HEK293T (cell line): Measurements from ENCODE around the gene HHAT.
"Not testable (repeated sequence)": the region's sequence is repeated elsewhere in the genome, so short reads cannot be mapped to it uniquely, and the experiment has no call there.

Experiments
- CTCF ChIA-PET: fragments of 350-600 bp; formaldehyde crosslinking; extraction: SDS; loops from one replicate; lab custom pipeline; 2021; ENCODE audit warnings: antibody characterized with exemption, inconsistent platforms; lab: Yijun Ruan, JAX
- POLR2A ChIA-PET: fragments of 350-600 bp; formaldehyde crosslinking; extraction: SDS; loops from one replicate; lab custom pipeline; 2020; ENCODE audit warnings: antibody characterized with exemption, inconsistent platforms; lab: Yijun Ruan, JAX
- DNase-seq: peaks from one replicate; pipeline ENCODE4 v3.0.0; 2012; ENCODE audit warnings: mixed read lengths; ENCODE audit errors: extremely low spot score
- ARNT ChIP-seq: fragments of 450-650 bp; IDR thresholded peaks from 2 replicates; pipeline ENCODE4 v1.6.1; 2017; ENCODE audit warnings: mild to moderate bottlenecking
- BHLHE40 ChIP-seq: fragments of 450-650 bp; IDR thresholded peaks from 2 replicates; pipeline ENCODE4 v1.6.1; 2016; ENCODE audit warnings: mild to moderate bottlenecking, moderate library complexity, borderline replicate concordance
- CTBP1 ChIP-seq: fragments of 450-650 bp; IDR thresholded peaks from 2 replicates; pipeline ENCODE4 v1.6.1; 2016; ENCODE audit warnings: borderline replicate concordance
- ELF4 ChIP-seq: fragments of 450-650 bp; IDR thresholded peaks from 2 replicates; pipeline ENCODE4 v1.6.1; 2017; ENCODE audit warnings: antibody characterized with exemption
- FOXA1 ChIP-seq: fragments of 450-650 bp; IDR thresholded peaks from 2 replicates; pipeline ENCODE4 v1.6.1; 2016; ENCODE audit warnings: mild to moderate bottlenecking
- FOXK2 ChIP-seq: fragments of 450-650 bp; IDR thresholded peaks from 2 replicates; pipeline ENCODE4 v1.6.1; 2016; ENCODE audit warnings: mild to moderate bottlenecking
- FOXM1 ChIP-seq: fragments of 450-650 bp; IDR thresholded peaks from 2 replicates; pipeline ENCODE4 v1.6.1; 2017; ENCODE audit warnings: mild to moderate bottlenecking, borderline replicate concordance
- HDGF ChIP-seq: fragments of 450-650 bp; IDR thresholded peaks from 2 replicates; pipeline ENCODE4 v1.6.1; 2017; ENCODE audit warnings: antibody characterized with exemption, borderline replicate concordance
- L3MBTL2 ChIP-seq: fragments of 450-650 bp; conservative IDR thresholded peaks from 2 replicates; pipeline ENCODE4 v1.6.1; 2016; ENCODE audit warnings: mild to moderate bottlenecking
- LEF1 ChIP-seq: fragments of 450-650 bp; IDR thresholded peaks from 2 replicates; pipeline ENCODE4 v1.6.1; 2017; ENCODE audit warnings: mild to moderate bottlenecking, borderline replicate concordance
- NFRKB ChIP-seq: fragments of 450-650 bp; IDR thresholded peaks from 2 replicates; pipeline ENCODE4 v1.6.1; 2016; ENCODE audit warnings: mild to moderate bottlenecking, moderate library complexity
- PKNOX1 ChIP-seq: fragments of 450-650 bp; IDR thresholded peaks from 2 replicates; pipeline ENCODE4 v1.6.1; 2016
- SP1 ChIP-seq: fragments of 450-650 bp; IDR thresholded peaks from 2 replicates; pipeline ENCODE4 v1.6.1; 2017
- SUZ12 ChIP-seq: fragments of 450-650 bp; IDR thresholded peaks from 2 replicates; pipeline ENCODE4 v1.6.1; 2016; ENCODE audit warnings: mild to moderate bottlenecking
- TARDBP ChIP-seq: fragments of 450-650 bp; IDR thresholded peaks from 2 replicates; pipeline ENCODE4 v1.6.1; 2016
- ZNF384 ChIP-seq: fragments of 450-650 bp; IDR thresholded peaks from 2 replicates; pipeline ENCODE4 v1.6.1; 2016

The HHAT gene

GRCh38 chr1:210415846-210416448, 87.2 kb downstream of the HHAT start:
- no peak for TF ChIP-seq TARDBP
- no peak for TF ChIP-seq SP1
- TF ChIP-seq ELF4, result no peak
- TF ChIP-seq FOXK2, result no peak
- DNase-seq, result no peak
- ChIA-PET CTCF (interaction anchor here (0.6 to 1.7 kb wide), 3 partner anchors 10 to 42 kb away, joined by 3 to 7 read pairs (median 4); no protein-coding TSS in a partner anchor), POLR2A (interaction anchor here (0.7 kb wide), 1 partner anchor 124 kb away, joined by 3 read pairs; no protein-coding TSS in a partner anchor)

- DNase-seq, result no peak
- TF ChIP-seq BHLHE40 (no peak), ZNF384 (no peak), ELF4 (no peak), ARNT (no peak), L3MBTL2 (no peak), HDGF (no peak), LEF1 (no peak), NFRKB (no peak), FOXA1 (no peak)
- ChIA-PET POLR2A (interaction anchor here (0.7 kb wide), 1 partner anchor 125 kb away, joined by 3 read pairs; no protein-coding TSS in a partner anchor), CTCF (interaction anchor here (0.6 to 1.7 kb wide), 2 partner anchors 10 to 43 kb away, joined by 3 to 7 read pairs; no protein-coding TSS in a partner anchor)
Observed at GRCh38 chr1:210416681-210417080, 88.0 kb downstream of the HHAT start.

GRCh38 chr1:210417881-210418280, 89.2 kb downstream of the HHAT start:
- ChIA-PET POLR2A (no interaction called here), CTCF (no interaction called here)
- TF ChIP-seq ELF4, result no peak
- no peak for TF ChIP-seq SP1
- no peak for TF ChIP-seq ARNT
- TF ChIP-seq FOXK2, result no peak
- no peak for TF ChIP-seq TARDBP
- TF ChIP-seq FOXM1, result no peak
- no peak for TF ChIP-seq SUZ12
- TF ChIP-seq LEF1, result no peak
- no peak for TF ChIP-seq PKNOX1
- no peak for TF ChIP-seq HDGF
- TF ChIP-seq FOXA1, result no peak
- no peak for TF ChIP-seq NFRKB
- no peak for TF ChIP-seq CTBP1
- TF ChIP-seq ZNF384, result no peak
- no peak for TF ChIP-seq L3MBTL2
- no peak for TF ChIP-seq BHLHE40
- no peak for DNase-seq

GRCh38 chr1:210418863-210419650, 90.4 kb downstream of the HHAT start:
- ChIA-PET POLR2A (no interaction called here), CTCF (no interaction called here)
- TF ChIP-seq ZNF384, result no peak
- no peak for TF ChIP-seq SUZ12
- TF ChIP-seq CTBP1, result no peak
- no peak for TF ChIP-seq FOXK2
- no peak for TF ChIP-seq LEF1
- TF ChIP-seq ARNT, result no peak
- TF ChIP-seq HDGF, result no peak
- no peak for TF ChIP-seq BHLHE40
- DNase-seq, result no peak

GRCh38 chr1:210426696-210427095, 98.0 kb downstream of the HHAT start:
- CTCF ChIA-PET, POLR2A ChIA-PET: not testable (repeated sequence)

GRCh38 chr1:210428696-210429095, 100.0 kb downstream of the HHAT start:
- CTCF ChIA-PET, result no interaction called here

More at GRCh38 chr1:210426696-210427095, 98.0 kb downstream of the HHAT start:
- DNase-seq, result not testable (repeated sequence)

More at GRCh38 chr1:210428696-210429095, 100.0 kb downstream of the HHAT start:
- TF ChIP-seq ZNF384, result no peak
- no peak for TF ChIP-seq ARNT
- no peak for TF ChIP-seq SP1
- TF ChIP-seq FOXK2, result no peak
- no peak for TF ChIP-seq BHLHE40
- TF ChIP-seq TARDBP, result no peak
- TF ChIP-seq CTBP1, result no peak
- no peak for TF ChIP-seq L3MBTL2
- no peak for TF ChIP-seq NFRKB
- TF ChIP-seq PKNOX1, result no peak
- no peak for TF ChIP-seq LEF1
- no peak for TF ChIP-seq ELF4
- no peak for TF ChIP-seq SUZ12
- no peak for TF ChIP-seq HDGF
- no peak for TF ChIP-seq FOXA1
- no peak for TF ChIP-seq FOXM1
- POLR2A ChIA-PET, result no interaction called here
- DNase-seq, result no peak
